Tibial nerve (tissue), 4 donors: ENCODE measurements around the gene ARAP1.

Experiments used
- CTCF ChIP-seq, 5 experiments: fragments of 200-600 bp in 3 of 5; fragments of 450-650 bp in 2 of 5; sonication (generic) in 3 of 5; IDR thresholded peaks; one replicate each; pipeline ENCODE4 v1.5.1; 2016 to 2019; ENCODE audit warnings: antibody characterized with exemption in 5 of 5, mild to moderate bottlenecking in 3 of 5, moderate library complexity in 2 of 5
- EP300 ChIP-seq, 2 donors: sonication (generic); formaldehyde crosslinking; IDR thresholded peaks; one replicate each; pipeline ENCODE4 v1.6.1; 2017; ENCODE audit warnings: antibody characterized with exemption in 2 of 2, mild to moderate bottlenecking in 1 of 2
- POLR2A ChIP-seq, 2 donors: fragments of 450-650 bp; IDR thresholded peaks; one replicate each; pipeline ENCODE4 v1.6.1; 2017; ENCODE audit warnings: antibody characterized with exemption in 2 of 2, mild to moderate bottlenecking in 2 of 2, moderate library complexity in 2 of 2

- TF ChIP-seq CTCF (IDR thresholded peaks at IDR 0.05) (no peak), EP300 (IDR thresholded peaks at IDR 0.05) (no peak), POLR2A (IDR thresholded peaks at IDR 0.05) (no peak)
Observed at GRCh38 chr11:72671152-72672099, 80.8 kb downstream of the ARAP1 start.
